Osteocyte (in vitro differentiated cells): ENCODE data around the gene PEDS1. TPM values are rescaled to one million over a fixed set of nuclear protein-coding genes. Genes with fewer than 3 reads are reported as not detected.
A peak's percentile ranks its signal among the peaks of the same experiment; 100 is the strongest.

Experiments used
- DNase-seq: peaks from one replicate; pipeline ENCODE4 v3.0.0; 2021; ENCODE audit warnings: mixed read lengths; ENCODE audit not compliant: unreplicated experiment; ENCODE audit errors: extremely low spot score
- H3K27ac Mint-ChIP-seq: one replicate; pipeline ENCODE4 v1.8.0; 2021; ENCODE audit warnings: mild to moderate bottlenecking, mixed read lengths; ENCODE audit not compliant: unreplicated experiment
- H3K27me3 Mint-ChIP-seq: one replicate; pipeline ENCODE4 v1.8.0; 2021; ENCODE audit warnings: mixed read lengths; ENCODE audit not compliant: unreplicated experiment
- H3K36me3 Mint-ChIP-seq: one replicate; pipeline ENCODE4 v1.8.0; 2021; ENCODE audit warnings: mixed read lengths; ENCODE audit not compliant: unreplicated experiment
- H3K4me1 Mint-ChIP-seq: one replicate; pipeline ENCODE4 v1.8.0; 2021; ENCODE audit warnings: mixed read lengths; ENCODE audit not compliant: unreplicated experiment
- H3K4me3 Mint-ChIP-seq: one replicate; pipeline ENCODE4 v1.8.0; 2021; ENCODE audit warnings: mild to moderate bottlenecking, moderate library complexity, mixed read lengths; ENCODE audit not compliant: unreplicated experiment
- H3K9me3 Mint-ChIP-seq: one replicate; pipeline ENCODE4 v1.8.0; 2021; ENCODE audit warnings: mixed read lengths; ENCODE audit not compliant: unreplicated experiment
- total RNA-seq: library from RNA; stranded (reverse); gene quantifications from 2 replicates; pipeline ENCODE4 v1.2.1, GENCODE V29; 2021
- TF ChIP-seq, protein P1 (sequence below): fragments of 200-600 bp; sonication (generic); IDR thresholded peaks from 2 replicates; pipeline ENCODE4 v1.5.0; 2021; ENCODE audit warnings: antibody characterized with exemption, mild to moderate bottlenecking, moderate library complexity

The PEDS1 gene
- total RNA-seq, 1 donor from 2014 or later: 61.2 TPM

DNA sequence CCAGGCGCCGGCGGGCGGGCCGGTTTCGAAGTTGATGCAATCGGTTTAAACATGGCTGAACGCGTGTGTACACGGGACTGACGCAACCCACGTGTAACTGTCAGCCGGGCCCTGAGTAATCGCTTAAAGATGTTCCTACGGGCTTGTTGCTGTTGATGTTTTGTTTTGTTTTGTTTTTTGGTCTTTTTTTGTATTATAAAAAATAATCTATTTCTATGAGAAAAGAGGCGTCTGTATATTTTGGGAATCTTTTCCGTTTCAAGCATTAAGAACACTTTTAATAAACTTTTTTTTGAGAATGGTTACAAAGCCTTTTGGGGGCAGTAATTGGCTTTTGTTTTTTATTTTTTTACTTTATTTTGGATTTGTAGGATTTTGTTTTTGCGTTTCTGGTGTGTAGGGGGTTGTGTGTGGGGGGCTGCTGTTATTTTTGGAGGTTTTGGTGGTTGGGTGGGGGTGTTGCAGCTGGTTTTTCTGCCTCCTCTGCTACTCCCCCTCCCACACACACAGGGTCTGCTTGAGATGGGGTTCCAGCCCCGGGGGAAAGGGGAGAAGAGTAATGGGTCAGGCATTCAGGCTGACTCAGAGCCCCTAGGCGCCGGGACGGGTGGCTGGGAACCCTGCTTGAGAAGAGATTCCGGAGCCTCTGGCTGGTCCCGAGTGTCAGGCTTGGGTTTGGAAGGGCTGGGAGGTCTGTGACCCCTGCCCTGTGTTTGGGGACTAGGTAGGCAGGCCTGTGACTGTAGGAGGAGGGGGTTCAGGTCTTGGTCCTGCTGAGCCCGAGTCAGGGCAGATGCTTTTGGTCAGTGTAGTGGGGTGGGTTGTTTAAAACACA lies 39.1 kb upstream of the PEDS1 start:
- Mint-ChIP-seq H3K4me3 (peak overlapping the region; percentile 90), H3K4me1 (peaks cover 33% of the 10 kb centered on the region), H3K9me3 (no peaks in the 10 kb centered on the region), H3K36me3 (peaks cover 20% of the 10 kb centered on the region), H3K27me3 (no peaks in the 10 kb centered on the region), H3K27ac (peak overlapping the region; percentile 94)
- TF ChIP-seq, protein P1, sequence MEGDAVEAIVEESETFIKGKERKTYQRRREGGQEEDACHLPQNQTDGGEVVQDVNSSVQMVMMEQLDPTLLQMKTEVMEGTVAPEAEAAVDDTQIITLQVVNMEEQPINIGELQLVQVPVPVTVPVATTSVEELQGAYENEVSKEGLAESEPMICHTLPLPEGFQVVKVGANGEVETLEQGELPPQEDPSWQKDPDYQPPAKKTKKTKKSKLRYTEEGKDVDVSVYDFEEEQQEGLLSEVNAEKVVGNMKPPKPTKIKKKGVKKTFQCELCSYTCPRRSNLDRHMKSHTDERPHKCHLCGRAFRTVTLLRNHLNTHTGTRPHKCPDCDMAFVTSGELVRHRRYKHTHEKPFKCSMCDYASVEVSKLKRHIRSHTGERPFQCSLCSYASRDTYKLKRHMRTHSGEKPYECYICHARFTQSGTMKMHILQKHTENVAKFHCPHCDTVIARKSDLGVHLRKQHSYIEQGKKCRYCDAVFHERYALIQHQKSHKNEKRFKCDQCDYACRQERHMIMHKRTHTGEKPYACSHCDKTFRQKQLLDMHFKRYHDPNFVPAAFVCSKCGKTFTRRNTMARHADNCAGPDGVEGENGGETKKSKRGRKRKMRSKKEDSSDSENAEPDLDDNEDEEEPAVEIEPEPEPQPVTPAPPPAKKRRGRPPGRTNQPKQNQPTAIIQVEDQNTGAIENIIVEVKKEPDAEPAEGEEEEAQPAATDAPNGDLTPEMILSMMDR: no peak
- peak; percentile 95 for DNase-seq

DNA sequence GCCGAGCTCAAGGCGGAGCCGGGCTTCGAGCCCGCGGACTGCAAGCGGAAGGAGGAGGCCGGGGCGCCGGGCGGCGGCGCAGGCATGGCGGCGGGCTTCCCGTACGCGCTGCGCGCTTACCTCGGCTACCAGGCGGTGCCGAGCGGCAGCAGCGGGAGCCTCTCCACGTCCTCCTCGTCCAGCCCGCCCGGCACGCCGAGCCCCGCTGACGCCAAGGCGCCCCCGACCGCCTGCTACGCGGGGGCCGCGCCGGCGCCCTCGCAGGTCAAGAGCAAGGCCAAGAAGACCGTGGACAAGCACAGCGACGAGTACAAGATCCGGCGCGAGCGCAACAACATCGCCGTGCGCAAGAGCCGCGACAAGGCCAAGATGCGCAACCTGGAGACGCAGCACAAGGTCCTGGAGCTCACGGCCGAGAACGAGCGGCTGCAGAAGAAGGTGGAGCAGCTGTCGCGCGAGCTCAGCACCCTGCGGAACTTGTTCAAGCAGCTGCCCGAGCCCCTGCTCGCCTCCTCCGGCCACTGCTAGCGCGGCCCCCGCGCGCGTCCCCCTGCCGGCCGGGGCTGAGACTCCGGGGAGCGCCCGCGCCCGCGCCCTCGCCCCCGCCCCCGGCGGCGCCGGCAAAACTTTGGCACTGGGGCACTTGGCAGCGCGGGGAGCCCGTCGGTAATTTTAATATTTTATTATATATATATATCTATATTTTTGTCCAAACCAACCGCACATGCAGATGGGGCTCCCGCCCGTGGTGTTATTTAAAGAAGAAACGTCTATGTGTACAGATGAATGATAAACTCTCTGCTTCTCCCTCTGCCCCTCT lies 38.2 kb upstream of the PEDS1 start:
- TF ChIP-seq, protein P1: peak; percentile 54
- peaks cover 31% of the 10 kb centered on the region for H3K4me1 Mint-ChIP-seq
- H3K4me3 Mint-ChIP-seq: peak overlapping the region; percentile 90
- peak; percentile 89 for DNase-seq
- H3K9me3 Mint-ChIP-seq: no peaks in the 10 kb centered on the region
- H3K36me3 Mint-ChIP-seq: peaks cover 20% of the 10 kb centered on the region
- no peaks in the 10 kb centered on the region for H3K27me3 Mint-ChIP-seq
- H3K27ac Mint-ChIP-seq: peak overlapping the region; percentile 94

DNA sequence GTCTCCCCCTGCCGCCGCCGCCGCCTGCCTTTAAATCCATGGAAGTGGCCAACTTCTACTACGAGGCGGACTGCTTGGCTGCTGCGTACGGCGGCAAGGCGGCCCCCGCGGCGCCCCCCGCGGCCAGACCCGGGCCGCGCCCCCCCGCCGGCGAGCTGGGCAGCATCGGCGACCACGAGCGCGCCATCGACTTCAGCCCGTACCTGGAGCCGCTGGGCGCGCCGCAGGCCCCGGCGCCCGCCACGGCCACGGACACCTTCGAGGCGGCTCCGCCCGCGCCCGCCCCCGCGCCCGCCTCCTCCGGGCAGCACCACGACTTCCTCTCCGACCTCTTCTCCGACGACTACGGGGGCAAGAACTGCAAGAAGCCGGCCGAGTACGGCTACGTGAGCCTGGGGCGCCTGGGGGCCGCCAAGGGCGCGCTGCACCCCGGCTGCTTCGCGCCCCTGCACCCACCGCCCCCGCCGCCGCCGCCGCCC lies 37.6 kb upstream of the PEDS1 start:
- TF ChIP-seq, protein P1: no peak
- H3K4me1 Mint-ChIP-seq: peaks cover 34% of the 10 kb centered on the region
- H3K9me3 Mint-ChIP-seq: no peaks in the 10 kb centered on the region
- no peak for DNase-seq
- peak overlapping the region; percentile 69 for H3K4me3 Mint-ChIP-seq
- peaks cover under 1% of the 10 kb centered on the region for H3K27me3 Mint-ChIP-seq
- peaks cover 20% of the 10 kb centered on the region for H3K36me3 Mint-ChIP-seq
- no peak overlapping the region for H3K27ac Mint-ChIP-seq

DNA sequence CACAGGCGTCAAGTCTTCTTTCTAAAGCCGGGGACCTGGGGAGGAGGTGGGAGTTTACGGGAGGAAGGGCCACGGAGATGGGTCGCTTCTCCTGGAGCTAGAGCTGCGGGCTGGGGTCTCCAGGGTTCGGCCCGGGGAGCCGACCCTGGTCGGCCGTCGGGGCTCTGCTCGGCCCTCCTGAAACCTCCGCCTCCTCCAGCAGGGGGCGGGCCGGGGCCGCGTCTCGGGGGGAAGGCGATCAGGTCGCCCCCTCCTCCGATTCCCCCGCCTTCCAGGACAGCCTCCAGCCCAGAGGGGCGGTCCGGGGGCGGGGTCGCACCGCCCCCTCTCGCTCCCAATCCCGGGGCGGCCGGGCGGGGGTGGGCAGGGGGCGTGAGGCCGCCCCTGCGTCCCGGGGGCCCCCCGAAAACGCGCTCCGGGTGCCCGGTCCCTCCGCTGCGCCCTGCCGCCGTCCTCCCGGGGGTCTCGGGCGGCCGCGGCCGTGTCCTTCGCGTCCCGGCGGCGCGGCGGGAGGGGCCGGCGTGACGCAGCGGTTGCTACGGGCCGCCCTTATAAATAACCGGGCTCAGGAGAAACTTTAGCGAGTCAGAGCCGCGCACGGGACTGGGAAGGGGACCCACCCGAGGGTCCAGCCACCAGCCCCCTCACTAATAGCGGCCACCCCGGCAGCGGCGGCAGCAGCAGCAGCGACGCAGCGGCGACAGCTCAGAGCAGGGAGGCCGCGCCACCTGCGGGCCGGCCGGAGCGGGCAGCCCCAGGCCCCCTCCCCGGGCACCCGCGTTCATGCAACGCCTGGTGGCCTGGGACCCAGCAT lies 36.9 kb upstream of the PEDS1 start, which contains the start of gene CEBPB:
CEBPB (plus strand) TSS at position 580 of the 814 bp plus-strand sequence; CDS start at position 784, 204 bp downstream.
- Mint-ChIP-seq H3K36me3 (peaks cover 18% of the 10 kb centered on the region), H3K9me3 (no peaks in the 10 kb centered on the region), H3K4me1 (peaks cover 34% of the 10 kb centered on the region), H3K27ac (peak within 1 kb of the TSS; percentile 78), H3K4me3 (peak within 1 kb of the TSS; percentile 78), H3K27me3 (peaks cover 7% of the 10 kb centered on the region)
- DNase-seq: peak; percentile 98
- TF ChIP-seq, protein P1: peak; percentile 89
